ENCODE measurements around the gene UBE2E2.
A peak's percentile ranks its signal among the peaks of the same experiment; 100 is the strongest.
"Not testable (repeated sequence)": the region's sequence is repeated elsewhere in the genome, so short reads cannot be mapped to it uniquely, and the experiment has no call there.

Gene UBE2E2

DNA sequence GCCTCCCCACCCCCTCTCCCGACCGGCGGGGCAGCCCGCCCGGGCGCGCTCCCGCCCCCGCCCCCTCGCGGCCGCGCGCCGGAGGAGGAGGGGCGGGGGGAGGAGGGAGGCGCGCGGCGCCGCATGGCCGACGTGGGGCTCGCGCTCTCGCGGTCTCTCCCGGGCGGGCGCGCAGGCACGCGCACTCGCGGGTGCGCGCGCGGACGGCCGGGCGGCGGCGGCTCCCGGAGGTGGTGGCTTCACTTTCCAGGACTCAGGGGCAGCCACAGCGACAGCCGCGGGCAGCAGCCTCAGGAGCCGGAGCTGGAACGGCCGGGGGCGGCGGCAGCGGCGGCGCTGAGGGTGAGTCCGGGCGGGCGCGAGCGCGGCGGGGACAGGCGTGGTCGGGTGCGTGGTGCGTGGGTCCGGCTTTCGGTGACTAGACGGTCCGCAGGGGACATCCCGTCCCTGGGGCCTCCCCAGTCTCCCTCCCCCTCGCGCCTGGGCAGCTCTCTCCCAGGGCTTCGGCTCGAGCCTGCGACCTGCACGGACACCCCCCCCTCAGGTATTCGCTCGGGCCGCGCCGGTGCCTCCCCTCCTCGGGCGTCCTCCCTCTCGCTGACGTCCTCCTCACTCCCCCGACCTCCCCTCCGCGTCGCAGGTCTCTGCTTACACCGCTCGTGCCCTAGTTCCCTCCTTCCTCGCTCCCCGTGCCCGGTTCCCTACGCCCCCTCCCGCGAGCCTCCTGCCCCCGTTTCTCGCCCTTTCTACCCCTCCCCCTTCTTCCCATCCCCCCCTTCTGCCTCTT, at the start of gene UBE2E2:
Gene UBE2E2 (plus strand): TSS at position 407 of the 787 bp plus-strand sequence.
- peak; percentile 75 for DNase-seq

DNA sequence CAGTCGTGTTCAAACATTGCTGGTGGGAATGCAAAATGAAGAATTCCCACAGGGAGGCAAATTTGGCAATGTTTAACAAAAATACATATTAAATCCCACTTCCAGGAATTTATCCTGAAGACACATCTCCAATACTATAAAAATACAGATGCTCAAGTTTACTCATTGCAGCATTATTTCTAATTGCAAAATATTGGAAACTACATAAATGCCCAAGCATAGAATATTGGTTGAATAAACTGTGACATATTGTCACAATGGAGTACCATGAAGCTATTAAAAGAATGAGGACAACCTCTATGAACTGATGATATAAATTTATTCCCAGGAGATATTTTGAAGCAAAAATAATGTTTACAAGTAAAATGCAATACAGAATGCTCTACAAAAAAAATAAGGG, 49.7 kb upstream of the UBE2E2 start:
- DNase-seq = no peak

DNA sequence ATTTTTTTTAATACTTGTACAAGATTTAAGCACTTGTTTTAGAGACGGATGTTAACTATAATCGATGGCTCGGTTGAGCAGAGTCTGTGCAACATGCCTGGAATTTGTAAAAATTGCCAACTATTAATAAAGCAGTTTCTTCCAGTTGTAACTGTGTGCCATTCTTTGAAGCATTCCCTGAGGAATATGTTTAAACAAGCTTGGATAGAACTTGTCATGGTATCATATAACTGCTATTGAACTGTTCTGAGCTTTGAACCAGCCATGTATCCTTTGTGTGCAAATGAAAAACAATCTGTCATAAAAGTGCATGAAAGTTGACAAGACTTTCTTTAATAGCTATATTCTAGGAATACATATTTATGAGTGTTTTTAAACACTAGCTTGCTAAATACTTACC, 45.8 kb upstream of the UBE2E2 start:
- no peak for DNase-seq

DNA sequence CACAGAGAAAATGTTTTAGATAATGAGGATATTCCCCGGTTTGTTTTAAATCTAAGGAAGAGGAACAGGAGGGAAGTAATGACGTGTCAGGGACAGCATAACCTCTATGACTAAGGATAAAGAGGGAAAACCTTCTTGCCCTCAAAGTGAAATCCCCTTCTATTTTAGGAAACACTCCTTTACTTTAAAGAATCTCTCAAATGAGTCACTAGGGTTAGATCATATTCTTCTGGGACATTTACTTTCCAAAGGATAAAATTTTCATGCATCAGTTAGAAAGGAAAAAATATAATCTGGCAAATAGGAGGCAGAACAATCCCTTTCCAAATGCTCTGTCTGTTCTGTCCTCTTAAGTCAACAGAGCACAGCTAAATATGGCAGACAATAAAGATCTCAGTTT, 43.2 kb upstream of the UBE2E2 start:
- DNase-seq = peak; percentile 87

DNA sequence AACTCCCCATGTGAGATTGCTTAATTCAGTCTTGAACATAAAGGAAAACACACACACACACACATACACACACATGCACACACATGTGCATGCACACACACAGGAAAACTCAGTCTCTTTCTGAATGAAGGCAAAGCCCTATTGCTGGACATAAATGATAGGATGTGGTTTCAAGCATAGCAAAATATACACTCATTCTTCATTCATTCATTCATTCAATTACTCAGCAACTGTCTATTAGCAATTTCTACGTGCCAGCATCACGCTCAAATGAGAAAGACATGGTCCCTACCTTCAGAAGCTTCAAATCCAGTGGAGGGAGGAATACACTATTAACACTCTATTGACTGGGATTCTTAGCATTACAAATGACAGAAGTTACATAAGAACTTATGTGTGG, 41.8 kb upstream of the UBE2E2 start:
- DNase-seq = no peak

DNA sequence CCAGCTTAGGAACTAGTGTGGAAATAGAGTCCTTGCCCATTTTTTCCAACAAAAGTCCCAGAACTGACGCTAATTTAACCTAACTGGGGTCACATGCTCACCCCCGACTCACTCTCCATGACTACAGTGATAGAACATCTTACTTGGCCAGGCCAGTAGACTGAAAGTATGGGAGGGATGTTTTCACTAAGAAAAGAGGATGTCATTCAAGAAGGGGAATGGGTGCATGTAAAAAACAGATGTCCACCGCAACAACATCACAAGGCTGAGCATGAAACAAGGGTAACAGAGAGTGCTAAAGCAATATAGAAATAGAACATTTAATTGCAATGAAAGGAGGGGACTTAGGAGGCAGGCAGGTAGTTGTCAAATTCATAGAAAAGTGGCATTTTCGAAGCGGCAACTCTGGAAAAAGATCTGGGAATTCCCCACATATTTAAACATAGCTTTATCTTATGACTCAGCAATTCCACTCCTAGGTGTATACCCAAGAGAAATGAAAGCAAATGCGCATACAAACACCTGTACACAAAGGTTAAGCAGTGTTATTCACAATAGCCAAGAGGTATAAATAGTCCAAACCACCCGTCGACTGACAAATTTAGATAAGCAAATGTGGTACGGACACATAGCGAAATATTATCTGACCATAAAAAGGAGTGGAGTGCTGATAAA, 41.1 kb upstream of the UBE2E2 start:
- no peak for DNase-seq

DNA sequence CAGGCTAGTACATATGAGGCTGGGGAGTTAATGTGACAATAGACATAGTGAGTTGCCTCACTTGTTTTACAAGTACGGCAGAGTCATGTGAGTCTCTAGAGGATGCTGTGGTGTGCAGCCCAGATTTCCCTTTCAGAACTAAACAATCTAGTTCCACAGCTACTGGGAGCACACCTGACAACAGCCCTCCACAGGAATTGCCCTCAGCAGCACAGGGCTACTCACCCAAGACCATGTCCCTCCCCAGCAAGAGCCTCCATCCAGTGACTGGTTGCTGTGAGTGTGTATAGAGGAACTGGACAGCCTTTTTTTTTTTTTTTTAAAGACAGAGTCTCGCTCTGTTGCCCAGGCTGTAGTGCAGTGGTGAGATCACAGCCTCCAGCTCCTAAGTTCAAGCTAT, 40.2 kb upstream of the UBE2E2 start:
- DNase-seq = no peak

DNA sequence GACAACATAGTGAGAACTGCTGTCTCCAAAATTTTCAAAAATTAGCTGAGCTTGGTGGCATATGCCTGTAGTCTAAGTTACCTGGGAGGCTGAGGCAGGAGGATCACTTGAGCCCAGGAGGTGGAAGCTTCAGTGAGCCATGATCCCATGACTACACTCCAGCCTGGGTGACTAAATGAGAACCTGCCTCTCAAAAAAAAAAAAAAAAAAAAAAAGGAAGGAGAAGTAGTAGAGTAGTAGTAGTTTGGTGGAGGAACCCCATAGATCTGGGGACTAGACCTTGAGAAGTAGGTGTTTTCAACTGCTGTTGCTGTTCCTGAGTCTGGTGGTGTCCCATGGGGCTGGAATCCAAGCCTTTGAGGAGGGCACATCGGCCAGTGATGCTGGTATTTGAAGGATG, 38.4 kb upstream of the UBE2E2 start:
- no peak for DNase-seq

DNA sequence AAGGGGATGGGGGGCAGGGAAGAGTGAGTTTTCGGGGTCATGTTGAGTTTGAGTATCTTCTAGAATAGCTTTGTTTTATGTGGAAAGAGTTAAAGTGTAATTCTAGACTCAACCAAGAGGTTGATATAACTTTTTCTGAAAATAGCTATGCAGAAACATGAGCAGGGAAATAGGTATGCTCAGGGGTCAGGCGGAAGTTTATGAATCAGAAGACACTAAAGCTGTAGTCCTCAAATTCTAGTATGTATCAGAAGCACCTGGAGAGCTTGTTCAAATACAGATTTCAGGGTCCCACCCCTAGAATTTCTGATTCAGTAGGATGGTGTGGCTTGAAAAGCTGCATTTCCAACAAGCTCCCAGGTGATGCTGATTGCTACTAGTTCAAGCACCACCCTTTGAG, 37.6 kb upstream of the UBE2E2 start:
- DNase-seq = no peak

DNA sequence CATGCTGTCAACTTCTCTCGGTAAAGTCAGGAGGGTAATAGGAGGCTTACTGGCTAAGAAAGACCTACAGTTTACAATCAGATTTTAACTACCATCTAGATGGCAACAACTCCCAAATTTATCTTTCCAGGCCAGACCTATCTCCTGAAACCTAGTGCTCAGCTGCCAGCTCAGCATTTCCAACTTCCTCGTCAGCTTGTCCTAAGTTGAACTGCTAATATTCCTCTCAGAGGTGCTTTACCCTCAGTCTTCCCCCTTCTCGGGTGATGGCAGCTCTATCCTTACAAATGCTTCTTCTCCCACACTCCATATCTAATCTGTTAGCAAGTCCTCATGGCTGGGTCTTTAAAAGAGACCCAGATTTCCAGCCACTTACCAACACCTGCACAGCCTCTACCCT, 36.9 kb upstream of the UBE2E2 start:
- no peak for DNase-seq

DNA sequence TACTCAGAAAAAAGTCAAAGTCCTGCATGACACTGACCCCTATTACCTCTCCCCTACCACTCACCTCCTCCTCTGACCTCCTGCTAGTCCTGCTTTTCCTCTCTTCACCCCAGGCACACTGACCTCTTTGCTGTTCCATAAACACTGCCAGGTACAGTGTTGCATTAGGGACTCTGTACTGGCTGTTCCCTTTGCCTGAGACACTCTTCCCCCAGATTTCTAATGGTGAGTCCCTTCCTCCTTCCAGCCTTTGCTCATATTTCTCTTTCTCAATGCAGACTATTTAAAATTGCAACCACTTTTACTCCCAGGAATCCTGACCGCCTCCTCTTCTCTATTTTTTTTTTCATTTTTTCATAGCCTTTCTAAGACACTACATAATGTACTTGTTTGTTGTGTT, 36.3 kb upstream of the UBE2E2 start:
- no peak for DNase-seq

DNA sequence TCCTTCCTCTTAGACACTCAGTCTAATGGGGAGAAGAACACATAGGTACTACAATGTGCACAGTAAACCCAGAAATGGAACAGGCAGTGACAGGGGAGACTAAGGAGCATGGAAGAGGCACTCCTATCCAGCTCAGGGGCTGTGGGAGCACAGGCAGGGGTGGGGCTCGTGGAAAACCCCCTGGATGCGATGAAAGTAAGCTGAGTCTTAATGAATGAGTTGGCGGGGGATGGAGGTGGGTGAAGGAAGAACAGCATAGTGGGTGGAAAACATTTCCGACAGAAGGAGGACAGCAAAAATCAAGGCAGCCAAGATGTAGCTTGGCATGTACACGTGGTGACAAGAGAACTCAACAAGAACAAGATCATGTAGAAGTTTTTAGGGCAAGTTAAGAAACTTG, 33.6 kb upstream of the UBE2E2 start:
- no peak for DNase-seq

DNA sequence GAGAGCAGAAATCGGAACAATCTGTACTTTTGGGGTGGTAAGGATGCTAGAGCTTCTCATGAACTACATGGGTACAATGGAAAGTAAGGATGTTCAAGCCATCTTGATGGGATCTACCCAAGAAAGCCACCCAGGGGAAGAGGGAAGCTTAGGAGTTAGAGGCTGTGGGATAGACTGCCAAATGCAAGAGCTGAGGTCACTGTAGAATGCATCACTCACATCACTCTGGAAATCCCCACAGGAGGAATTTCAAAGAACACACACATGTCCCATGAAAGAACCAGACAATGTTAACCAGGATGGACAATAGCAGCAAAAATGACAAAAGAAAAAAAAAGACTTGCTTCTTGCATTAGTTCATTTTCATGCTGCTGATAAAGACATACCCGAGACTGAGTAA, 32.8 kb upstream of the UBE2E2 start:
- DNase-seq = no peak

DNA sequence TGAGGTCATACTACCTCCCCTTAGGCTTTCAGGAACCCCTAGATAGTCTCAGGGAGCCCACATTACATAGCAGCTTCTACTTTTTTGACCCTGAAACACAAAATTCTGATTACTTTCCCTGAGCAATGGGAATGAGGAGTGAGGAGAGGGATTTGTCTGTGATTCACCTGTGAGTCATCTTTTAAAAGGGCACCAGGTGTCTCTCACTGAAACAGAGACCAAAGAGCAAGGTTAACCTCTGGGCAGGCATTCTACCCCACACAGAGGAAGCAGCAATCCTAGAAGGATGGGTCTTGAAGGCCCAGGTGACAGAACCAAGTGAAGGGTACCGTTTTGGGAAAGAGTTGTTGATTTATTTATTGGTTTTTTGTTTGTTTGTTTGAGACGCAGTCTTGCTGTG, 31.1 kb upstream of the UBE2E2 start:
- no peak for DNase-seq

DNA sequence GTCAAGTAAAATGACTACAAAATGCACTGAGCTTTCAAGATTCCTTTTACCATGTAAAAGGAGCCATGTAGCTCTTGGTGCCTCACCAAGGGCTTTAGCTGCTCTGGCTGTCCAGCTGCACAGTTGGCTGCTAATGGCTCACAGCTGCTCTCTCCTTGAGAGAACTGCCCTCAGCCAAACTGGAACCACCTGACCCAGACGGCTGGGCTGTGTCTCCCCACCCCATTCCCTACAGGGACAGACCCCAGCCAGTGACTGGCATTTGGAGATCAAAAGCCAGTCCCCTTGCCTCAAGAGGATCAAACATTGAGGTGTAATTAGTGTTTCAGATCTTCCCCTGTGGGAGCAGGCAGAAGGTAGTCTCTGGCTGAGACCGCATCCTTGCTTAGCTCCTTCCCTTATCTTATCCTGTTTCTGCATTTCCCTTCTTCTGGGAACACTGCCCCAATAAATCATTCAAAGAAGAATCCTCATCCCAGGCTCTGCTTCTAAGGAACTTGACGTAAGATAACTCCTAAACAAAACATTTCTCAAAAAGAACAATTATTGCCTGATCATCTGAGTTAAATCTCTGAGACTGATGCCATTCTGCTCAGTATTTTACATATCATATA, 28.6 kb upstream of the UBE2E2 start:
- DNase-seq = no peak

DNA sequence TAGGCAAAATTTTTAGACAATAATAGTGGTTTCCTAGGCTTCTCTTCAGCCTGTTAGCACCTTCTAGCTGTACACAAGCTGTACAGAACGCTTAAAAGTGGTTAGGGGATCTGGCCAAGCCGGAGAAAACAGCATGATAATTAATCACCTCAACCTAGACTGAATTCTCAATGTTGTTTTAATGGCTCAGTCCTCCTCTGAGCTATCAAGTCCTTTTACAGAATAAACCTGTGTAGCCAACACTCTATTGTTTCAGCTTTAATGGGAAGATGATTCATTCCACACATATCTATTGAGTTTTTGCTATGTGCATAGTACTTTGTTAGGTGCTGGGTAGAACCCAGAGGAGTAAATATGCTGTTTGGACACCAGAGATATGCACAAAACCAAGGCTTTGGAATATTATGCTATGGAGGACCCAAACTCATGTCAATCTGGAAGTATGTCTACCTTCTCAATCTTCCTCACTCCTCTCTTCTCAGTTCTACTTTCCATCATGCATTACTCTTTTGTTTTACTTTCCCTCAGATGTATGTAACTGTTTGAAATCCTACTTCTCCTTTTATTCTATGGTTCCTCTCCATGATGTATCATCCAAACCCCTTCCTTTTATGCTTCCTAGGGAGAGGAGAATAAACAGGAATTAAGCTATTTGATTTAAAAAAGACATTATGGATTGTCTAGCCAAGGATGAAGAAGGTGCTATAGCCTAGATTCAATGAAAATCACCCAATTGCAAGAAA, 27.6 kb upstream of the UBE2E2 start:
- no peak for DNase-seq

DNA sequence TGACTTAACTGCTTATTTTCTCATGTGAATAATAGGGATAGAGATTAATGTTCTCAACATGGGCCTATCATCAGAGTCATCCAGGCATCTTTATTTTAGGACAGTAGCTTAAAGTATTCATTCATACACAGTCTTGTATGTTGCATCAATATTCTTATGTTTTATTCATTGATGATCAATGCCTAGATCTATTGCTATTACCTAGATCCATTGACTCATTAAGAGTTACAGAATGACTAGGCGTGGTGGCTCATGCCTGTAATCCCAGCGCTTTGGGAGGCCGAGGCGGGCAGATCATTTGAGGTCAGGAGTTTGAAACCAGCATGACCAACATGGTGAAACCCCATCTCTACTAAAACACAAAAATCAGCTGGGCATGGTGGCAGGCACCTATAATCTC, 26.3 kb upstream of the UBE2E2 start:
- DNase-seq = not testable (repeated sequence)

DNA sequence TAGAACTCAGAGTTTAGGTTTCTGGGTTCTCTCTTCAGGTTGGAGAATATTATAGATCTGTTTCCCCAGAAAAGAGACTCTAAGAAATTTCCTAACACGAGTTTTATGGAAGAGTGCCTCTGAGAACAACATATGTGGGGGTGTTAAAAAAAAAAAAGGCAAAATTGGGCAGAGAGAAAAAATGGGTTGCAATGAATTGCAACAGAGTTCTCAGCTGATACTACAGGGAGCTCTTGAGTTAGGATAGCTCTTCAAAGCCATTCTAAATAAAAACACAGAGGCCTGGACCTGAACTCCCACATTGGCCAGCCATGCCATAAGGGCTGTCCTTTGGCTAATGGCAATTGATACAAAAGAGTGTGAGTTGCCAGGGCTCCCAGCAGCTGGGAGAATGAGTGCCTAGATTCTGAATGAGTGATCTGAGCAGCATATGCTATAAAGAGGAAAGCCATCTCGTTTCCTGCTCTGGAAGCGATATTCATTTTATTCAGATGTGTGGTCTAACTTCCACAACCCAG, 20.1 kb upstream of the UBE2E2 start:
- no peak for DNase-seq

DNA sequence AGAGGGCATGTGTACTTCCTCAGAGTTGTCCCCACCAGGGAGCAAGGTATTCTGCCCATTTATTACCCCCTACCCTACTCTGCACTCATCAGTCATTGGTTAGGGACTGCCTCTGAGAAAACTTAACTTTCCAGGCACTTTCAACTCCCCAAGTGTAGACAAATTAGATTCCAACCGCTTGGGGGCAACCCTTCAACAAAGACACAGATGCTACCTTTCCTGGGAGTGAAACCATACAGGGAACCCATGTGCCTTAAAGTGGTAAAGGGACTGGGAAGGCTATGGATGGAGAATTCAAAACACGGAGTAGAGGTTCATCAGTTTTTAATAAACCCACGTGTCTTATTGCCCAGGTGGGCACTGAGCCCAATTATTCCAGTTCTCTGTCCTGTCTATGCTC, 19.4 kb upstream of the UBE2E2 start:
- DNase-seq = peak; percentile 63

DNA sequence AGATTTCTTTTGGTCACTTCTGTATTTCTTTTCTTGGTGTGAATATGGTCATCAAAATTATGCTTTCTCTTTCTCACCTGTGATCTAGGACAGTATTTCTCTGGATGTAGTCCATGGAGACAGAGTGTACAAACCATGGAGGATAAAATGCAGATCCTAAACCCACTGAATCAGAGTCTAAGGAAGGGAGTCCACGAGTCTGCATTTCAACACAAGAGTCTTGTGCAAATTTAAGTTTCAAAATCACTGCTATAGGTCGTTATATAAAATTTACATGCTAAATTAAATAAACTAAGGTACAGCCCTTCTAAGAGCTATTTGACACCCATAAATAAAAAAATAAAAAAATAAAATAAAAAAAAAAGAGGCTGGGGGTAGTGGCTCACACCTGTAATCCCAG, 17.3 kb upstream of the UBE2E2 start:
- no peak for DNase-seq

DNA sequence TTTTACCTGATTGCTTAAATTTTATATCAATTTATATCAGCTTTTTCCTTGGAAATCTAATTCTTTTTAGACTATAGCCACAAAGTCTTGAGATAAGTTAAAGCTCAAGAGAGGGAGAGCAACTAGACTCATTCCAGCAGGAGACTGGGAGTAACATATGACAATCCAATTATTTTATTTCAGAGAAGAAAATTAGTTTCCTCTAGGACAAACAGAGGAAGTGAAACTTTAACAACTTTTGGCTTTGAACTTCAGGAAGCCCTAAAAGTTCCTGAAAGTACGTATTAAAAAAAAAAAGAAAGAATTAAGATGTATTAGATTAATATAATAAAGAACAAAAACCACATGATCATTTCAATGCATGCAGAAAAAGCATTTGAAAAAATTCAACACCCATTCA, 13.9 kb upstream of the UBE2E2 start:
- no peak for DNase-seq

DNA sequence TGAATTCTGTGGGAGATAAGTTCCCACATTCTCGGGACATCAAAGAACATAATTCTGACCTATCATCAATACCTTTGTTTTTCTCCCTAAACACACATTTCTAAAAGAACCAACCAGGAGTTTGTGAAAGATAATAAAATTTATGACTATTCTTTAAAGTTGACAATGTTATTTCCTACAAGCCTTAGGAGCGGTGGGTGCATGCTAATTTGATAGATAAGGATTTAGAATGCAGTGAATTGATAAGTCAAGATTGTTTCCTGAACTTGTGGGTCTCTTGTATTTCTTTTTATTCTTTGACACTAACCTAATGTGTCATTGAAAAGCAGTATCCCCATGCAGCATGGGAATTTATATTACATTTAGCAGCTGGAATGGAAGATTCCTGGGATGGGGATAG, 10.3 kb upstream of the UBE2E2 start:
- DNase-seq = no peak

DNA sequence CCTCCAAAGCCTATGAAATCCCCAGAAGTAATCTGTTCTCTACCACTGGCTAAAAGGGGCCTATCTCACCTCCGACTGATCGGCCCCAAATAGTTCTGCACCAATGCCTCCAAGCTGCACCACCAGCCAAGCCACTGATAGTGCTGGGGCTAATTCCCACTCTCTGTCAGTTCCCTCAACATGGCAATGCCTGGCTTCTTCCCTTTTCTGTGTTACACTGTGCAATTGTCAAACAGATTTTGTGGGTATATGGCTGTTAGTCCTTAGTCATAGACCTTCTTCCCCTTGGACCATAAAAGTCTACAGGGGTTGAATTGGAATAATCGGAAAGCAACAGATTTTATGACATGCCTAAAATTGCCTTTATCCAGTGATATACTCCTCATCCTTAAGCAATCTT, 9.3 kb upstream of the UBE2E2 start:
- DNase-seq = no peak

Measured in fibroblast of skin of right quadriceps (primary cell).